Type B pancreatic cell (in vitro differentiated cells): ENCODE measurements around the gene COL6A3. TPM values are rescaled to one million over a fixed set of nuclear protein-coding genes. Genes with fewer than 3 reads are reported as not detected.

Source experiments
- DNase-seq: peaks from one replicate; pipeline ENCODE4 v3.0.0; 2021; ENCODE audit warnings: mixed read lengths; ENCODE audit not compliant: unreplicated experiment; ENCODE audit errors: extremely low spot score
- H3K27ac Mint-ChIP-seq: 2 replicates; pipeline ENCODE4 v1.8.0; 2021; ENCODE audit warnings: mild to moderate bottlenecking, mixed read lengths
- H3K27me3 Mint-ChIP-seq: 2 replicates; pipeline ENCODE4 v1.8.0; 2021; ENCODE audit warnings: mixed read lengths
- H3K36me3 Mint-ChIP-seq: 2 replicates; pipeline ENCODE4 v1.8.0; 2021; ENCODE audit warnings: mixed read lengths
- H3K4me1 Mint-ChIP-seq: one replicate; pipeline ENCODE4 v1.8.0; 2021; ENCODE audit warnings: mixed read lengths; ENCODE audit not compliant: unreplicated experiment
- H3K4me3 Mint-ChIP-seq: 2 replicates; pipeline ENCODE4 v1.8.0; 2021; ENCODE audit warnings: mild to moderate bottlenecking, mixed read lengths
- H3K9me3 Mint-ChIP-seq: 2 replicates; pipeline ENCODE4 v1.8.0; 2021; ENCODE audit warnings: mixed read lengths
- total RNA-seq: library from RNA; stranded (reverse); gene quantifications from 2 replicates; pipeline ENCODE4 v1.2.1, GENCODE V29; 2021; ENCODE audit warnings: low replicate concordance
- TF ChIP-seq, protein P1 (sequence below): fragments of 200-600 bp; sonication (generic); conservative IDR thresholded peaks from 2 replicates; pipeline ENCODE4 v1.5.0; 2021; ENCODE audit warnings: antibody characterized with exemption, mild to moderate bottlenecking

COL6A3 gene
- total RNA-seq, 1 donor from 2014 or later = 157 TPM

DNA sequence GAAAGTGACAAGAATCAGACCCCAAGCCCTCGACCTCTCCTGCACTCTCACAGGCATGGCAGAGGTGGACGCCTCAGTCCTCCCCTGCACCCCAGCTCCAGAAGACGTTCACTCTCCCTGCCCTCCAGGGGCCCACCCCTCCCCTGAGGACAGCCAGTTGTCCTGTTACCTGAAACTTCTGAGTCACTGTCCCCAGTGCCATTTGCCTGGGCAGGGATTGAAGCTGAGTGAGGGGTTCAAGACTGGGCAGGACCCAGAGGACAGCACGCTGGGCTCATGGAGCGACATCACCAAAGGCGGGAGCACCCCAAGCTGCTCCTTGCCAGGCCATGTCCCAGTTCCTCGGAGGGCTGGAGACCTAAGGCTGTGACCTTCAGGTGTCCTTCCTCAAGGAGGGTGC lies 34.2 kb upstream of the COL6A3 start:
- H3K27ac Mint-ChIP-seq = no peak overlapping the region
- H3K4me1 Mint-ChIP-seq = peaks cover 34% of the 10 kb centered on the region
- no peaks in the 10 kb centered on the region for H3K36me3 Mint-ChIP-seq
- no peak for DNase-seq
- H3K27me3 Mint-ChIP-seq = peaks cover 20% of the 10 kb centered on the region
- peaks cover 4% of the 10 kb centered on the region for H3K9me3 Mint-ChIP-seq
- TF ChIP-seq, protein P1, sequence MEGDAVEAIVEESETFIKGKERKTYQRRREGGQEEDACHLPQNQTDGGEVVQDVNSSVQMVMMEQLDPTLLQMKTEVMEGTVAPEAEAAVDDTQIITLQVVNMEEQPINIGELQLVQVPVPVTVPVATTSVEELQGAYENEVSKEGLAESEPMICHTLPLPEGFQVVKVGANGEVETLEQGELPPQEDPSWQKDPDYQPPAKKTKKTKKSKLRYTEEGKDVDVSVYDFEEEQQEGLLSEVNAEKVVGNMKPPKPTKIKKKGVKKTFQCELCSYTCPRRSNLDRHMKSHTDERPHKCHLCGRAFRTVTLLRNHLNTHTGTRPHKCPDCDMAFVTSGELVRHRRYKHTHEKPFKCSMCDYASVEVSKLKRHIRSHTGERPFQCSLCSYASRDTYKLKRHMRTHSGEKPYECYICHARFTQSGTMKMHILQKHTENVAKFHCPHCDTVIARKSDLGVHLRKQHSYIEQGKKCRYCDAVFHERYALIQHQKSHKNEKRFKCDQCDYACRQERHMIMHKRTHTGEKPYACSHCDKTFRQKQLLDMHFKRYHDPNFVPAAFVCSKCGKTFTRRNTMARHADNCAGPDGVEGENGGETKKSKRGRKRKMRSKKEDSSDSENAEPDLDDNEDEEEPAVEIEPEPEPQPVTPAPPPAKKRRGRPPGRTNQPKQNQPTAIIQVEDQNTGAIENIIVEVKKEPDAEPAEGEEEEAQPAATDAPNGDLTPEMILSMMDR = no peak
- no peak overlapping the region for H3K4me3 Mint-ChIP-seq

DNA sequence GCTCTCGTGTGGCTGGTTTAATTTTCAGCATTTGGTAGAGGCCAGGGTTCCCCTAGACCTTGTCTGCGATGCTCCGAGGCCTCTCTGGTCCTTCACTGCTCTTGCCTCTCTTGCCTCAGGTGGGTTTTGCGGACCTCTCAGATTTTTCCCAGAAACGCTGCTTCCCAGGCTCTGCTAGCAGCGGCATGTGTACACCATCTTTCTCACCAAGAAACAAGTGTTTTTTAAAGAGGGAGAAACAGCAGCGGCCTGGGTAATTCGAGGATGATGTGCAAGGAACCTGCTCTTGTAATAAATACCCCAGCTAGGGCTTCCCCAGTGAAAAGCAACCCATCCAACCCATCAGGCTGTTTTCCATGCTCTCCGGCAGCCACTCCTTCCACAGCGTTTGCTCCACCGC lies 33.5 kb upstream of the COL6A3 start:
- DNase-seq = no peak
- Mint-ChIP-seq H3K9me3 (peaks cover 4% of the 10 kb centered on the region), H3K27ac (no peak overlapping the region), H3K4me3 (no peak overlapping the region), H3K4me1 (peaks cover 31% of the 10 kb centered on the region), H3K36me3 (no peaks in the 10 kb centered on the region), H3K27me3 (peaks cover 17% of the 10 kb centered on the region)
- TF ChIP-seq, protein P1 = no peak

GRCh38 chr2:237446338-237446665 lies 32.3 kb upstream of the COL6A3 start:
- H3K36me3 Mint-ChIP-seq = no peaks in the 10 kb centered on the region
- H3K4me3 Mint-ChIP-seq = no peak overlapping the region
- DNase-seq = no peak
- H3K9me3 Mint-ChIP-seq = peaks cover 4% of the 10 kb centered on the region
- peaks cover 28% of the 10 kb centered on the region for H3K4me1 Mint-ChIP-seq
- no peak overlapping the region for H3K27ac Mint-ChIP-seq
- TF ChIP-seq, protein P1 = no peak
- H3K27me3 Mint-ChIP-seq = peaks cover 19% of the 10 kb centered on the region

DNA sequence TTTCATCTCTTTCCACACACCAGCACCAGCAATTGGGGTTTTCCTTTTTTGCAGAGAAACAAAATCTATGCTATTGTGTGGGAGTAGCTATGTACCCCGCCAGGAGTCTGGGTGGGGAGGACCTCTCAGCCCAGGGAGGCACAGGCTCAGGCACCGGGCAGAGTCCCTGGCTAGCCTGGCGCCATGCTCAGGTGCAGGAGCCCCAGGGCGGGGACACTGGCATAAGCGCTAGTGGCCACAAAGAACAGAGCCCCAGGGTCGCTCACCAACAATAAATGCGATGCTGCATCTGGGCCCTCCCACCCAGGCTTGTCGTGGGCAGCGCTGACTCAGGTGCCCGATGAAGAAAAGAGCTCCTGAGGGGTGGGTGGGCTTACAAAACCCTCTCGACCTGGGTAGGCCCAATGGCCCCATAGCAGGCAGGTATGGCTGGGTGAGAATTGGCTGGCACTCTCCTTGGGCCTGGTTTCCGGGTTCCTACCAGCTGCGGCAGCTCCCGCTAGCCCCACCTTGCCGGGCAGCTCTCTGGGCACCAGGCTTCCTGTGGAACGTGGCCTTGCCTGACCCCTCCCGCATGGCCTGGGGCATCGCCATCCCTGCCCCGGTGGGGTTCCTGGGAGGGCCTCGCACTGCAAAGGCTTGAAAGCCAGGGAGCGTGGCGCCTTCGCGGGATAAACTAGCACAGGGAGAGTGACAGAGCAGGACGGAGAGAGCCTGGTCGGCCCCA lies 31.8 kb upstream of the COL6A3 start:
- peaks cover 4% of the 10 kb centered on the region for H3K9me3 Mint-ChIP-seq

GRCh38 chr2:237444071-237444470 lies 30.1 kb upstream of the COL6A3 start:
- Mint-ChIP-seq H3K4me3 (no peak overlapping the region), H3K9me3 (no peaks in the 10 kb centered on the region), H3K4me1 (peaks cover 20% of the 10 kb centered on the region), H3K27ac (no peak overlapping the region), H3K36me3 (no peaks in the 10 kb centered on the region), H3K27me3 (peaks cover 25% of the 10 kb centered on the region)
- no peak for DNase-seq
- TF ChIP-seq, protein P1 = no peak

More for the DNA sequence above, 31.8 kb upstream of the COL6A3 start:
- H3K4me3 Mint-ChIP-seq = no peak overlapping the region
- H3K36me3 Mint-ChIP-seq = no peaks in the 10 kb centered on the region
- no peak overlapping the region for H3K27ac Mint-ChIP-seq
- DNase-seq = no peak
- peaks cover 21% of the 10 kb centered on the region for H3K27me3 Mint-ChIP-seq
- H3K4me1 Mint-ChIP-seq = peaks cover 29% of the 10 kb centered on the region
- TF ChIP-seq, protein P1 = no peak
